ENCODE measurements around the gene EVI2B. TPM values are rescaled to one million over a fixed set of nuclear protein-coding genes. Genes with fewer than 3 reads are reported as not detected.

The EVI2B gene
- total and polyA plus RNA-seq, 2 donors from 2014 or later = 2.0 to 16.5 TPM

- H3K4me3 ChIP-seq (ENCODE audit: low read length in 3 of 3) = no peak within 1 kb of the TSS
- intact Hi-C loops (cut with DNase I) = no loop called here
- H3K4me1 ChIP-seq (ENCODE audit: control insufficient read depth in 2 of 3, insufficient read depth in 2 of 3, low read depth in 1 of 3, low read length in 3 of 3) = no peaks in the 10 kb centered on the region
- H3K27me3 ChIP-seq (ENCODE audit: control insufficient read depth, insufficient read depth, low read length) = no peaks in the 10 kb centered on the region
- TF ChIP-seq CTCF (IDR thresholded peaks at IDR 0.05; ENCODE audit: borderline replicate concordance, extremely low read depth, insufficient read depth) = no peak
- no peak for DNase-seq
- FAIRE-seq = no peak
- H3K9me3 ChIP-seq (ENCODE audit: control insufficient read depth in 2 of 3, insufficient read depth in 1 of 3, low read length in 3 of 3) = no peaks in the 10 kb centered on the region
- H3K27ac ChIP-seq (ENCODE audit: low read depth in 2 of 2, low read length in 2 of 2) = no peak within 1 kb of the TSS
- no peaks in the 10 kb centered on the region for H3K36me3 ChIP-seq (ENCODE audit: control insufficient read depth in 2 of 3, insufficient read depth in 3 of 3, low read length in 3 of 3)
- H3K9ac ChIP-seq (ENCODE audit: low read length in 3 of 3) = no peak within 1 kb of the TSS
Observed at GRCh38 chr17:31297090-31297489, 16.8 kb downstream of the EVI2B start, which contains the start of gene OMG. OMG (minus strand) TSS chr17:31297239; CDS start chr17:31296331, 908 bp downstream.

- no peak for DNase-seq
- TF ChIP-seq CTCF (IDR thresholded peaks at IDR 0.05; ENCODE audit: borderline replicate concordance, extremely low read depth, insufficient read depth) = no peak
- H3K9me3 ChIP-seq (ENCODE audit: control insufficient read depth in 2 of 3, insufficient read depth in 1 of 3, low read length in 3 of 3) = no peaks in the 10 kb centered on the region
- H3K4me3 ChIP-seq (ENCODE audit: low read length in 3 of 3) = no peak overlapping the region
- no peak overlapping the region for H3K27ac ChIP-seq (ENCODE audit: low read depth in 2 of 2, low read length in 2 of 2)
- no peak overlapping the region for H3K9ac ChIP-seq (ENCODE audit: low read length in 3 of 3)
- FAIRE-seq = no peak
- no peaks in the 10 kb centered on the region for H3K36me3 ChIP-seq (ENCODE audit: control insufficient read depth in 2 of 3, insufficient read depth in 3 of 3, low read length in 3 of 3)
- H3K4me1 ChIP-seq (ENCODE audit: control insufficient read depth in 2 of 3, insufficient read depth in 2 of 3, low read depth in 1 of 3, low read length in 3 of 3) = no peaks in the 10 kb centered on the region
- no peaks in the 10 kb centered on the region for H3K27me3 ChIP-seq (ENCODE audit: control insufficient read depth, insufficient read depth, low read length)
- intact Hi-C loops (cut with DNase I) = no loop called here
Observed at GRCh38 chr17:31296142-31296541, 17.7 kb downstream of the EVI2B start.

GRCh38 chr17:31295489-31295871 lies 18.4 kb downstream of the EVI2B start:
- H3K9ac ChIP-seq (ENCODE audit: low read length in 3 of 3) = no peak overlapping the region
- DNase-seq (no peak), FAIRE-seq (no peak)
- no peaks in the 10 kb centered on the region for H3K9me3 ChIP-seq (ENCODE audit: control insufficient read depth in 2 of 3, insufficient read depth in 1 of 3, low read length in 3 of 3)
- H3K4me3 ChIP-seq (ENCODE audit: low read length in 3 of 3) = no peak overlapping the region
- no peak for TF ChIP-seq CTCF (IDR thresholded peaks at IDR 0.05; ENCODE audit: borderline replicate concordance, extremely low read depth, insufficient read depth)
- no peaks in the 10 kb centered on the region for H3K36me3 ChIP-seq (ENCODE audit: control insufficient read depth in 2 of 3, insufficient read depth in 3 of 3, low read length in 3 of 3)
- H3K27ac ChIP-seq (ENCODE audit: low read depth in 2 of 2, low read length in 2 of 2) = no peak overlapping the region
- intact Hi-C loops (cut with DNase I) = no loop called here
- no peaks in the 10 kb centered on the region for H3K27me3 ChIP-seq (ENCODE audit: control insufficient read depth, insufficient read depth, low read length)
- no peaks in the 10 kb centered on the region for H3K4me1 ChIP-seq (ENCODE audit: control insufficient read depth in 2 of 3, insufficient read depth in 2 of 3, low read depth in 1 of 3, low read length in 3 of 3)

- FAIRE-seq (no peak), DNase-seq (no peak)
- no peak for TF ChIP-seq CTCF (IDR thresholded peaks at IDR 0.05; ENCODE audit: borderline replicate concordance, extremely low read depth, insufficient read depth)
- Histone ChIP-seq H3K4me1 (ENCODE audit: control insufficient read depth in 2 of 3, insufficient read depth in 2 of 3, low read depth in 1 of 3, low read length in 3 of 3) (no peaks in the 10 kb centered on the region), H3K27me3 (ENCODE audit: control insufficient read depth, insufficient read depth, low read length) (no peaks in the 10 kb centered on the region), H3K4me3 (ENCODE audit: low read length in 3 of 3) (no peak overlapping the region), H3K27ac (ENCODE audit: low read depth in 2 of 2, low read length in 2 of 2) (no peak overlapping the region), H3K9ac (ENCODE audit: low read length in 3 of 3) (no peak overlapping the region), H3K9me3 (ENCODE audit: control insufficient read depth in 2 of 3, insufficient read depth in 1 of 3, low read length in 3 of 3) (no peaks in the 10 kb centered on the region), H3K36me3 (ENCODE audit: control insufficient read depth in 2 of 3, insufficient read depth in 3 of 3, low read length in 3 of 3) (no peaks in the 10 kb centered on the region)
- intact Hi-C loops (cut with DNase I) = no loop called here
Observed at GRCh38 chr17:31294820-31295488, 18.9 kb downstream of the EVI2B start.
